ENCODE results near the gene C1S. TPM values are rescaled to one million over a fixed set of nuclear protein-coding genes. Genes with fewer than 3 reads are reported as not detected.
A peak's percentile ranks its signal among the peaks of the same experiment; 100 is the strongest.

C1S gene
- total and polyA plus RNA-seq, 2 of the 4 experiments (the other 2 are of a cell fraction) = 49.6 to 85.4 TPM

GRCh38 chr12:7113389-7113871 is 52.9 kb downstream of the C1S start:
- BruUV-seq (replicated peaks) = no TSS peak
- Histone ChIP-seq H3K9me3 (ENCODE audit: control insufficient read depth, insufficient read depth, low read length) (no peaks in the 10 kb centered on the region), H2BK20ac (ENCODE audit: low read depth, low read length) (no peak overlapping the region), H2AK5ac (ENCODE audit: low read depth, low read length) (peak overlapping the region; percentile 38; the same call in 1 of the 2 replicates), H3K27me3 (ENCODE audit: control insufficient read depth, insufficient read depth, low read length) (no peaks in the 10 kb centered on the region), H2BK15ac (ENCODE audit: low read depth, low read length) (no peak overlapping the region), H4K5ac (ENCODE audit: low read depth, low read length) (no peak overlapping the region), H3K4me1 (ENCODE audit: control insufficient read depth, insufficient read depth, low read length) (peaks cover 5% of the 10 kb centered on the region; the same call in 1 of the 2 replicates), H3K4me3 (ENCODE audit: insufficient read depth, low read depth, low read length) (no peak overlapping the region), H3K56ac (ENCODE audit: extremely low read depth, insufficient read depth, low read length) (no peak overlapping the region), H2AFZ (replicated peaks; ENCODE audit: low read length, poor library complexity) (no peak overlapping the region), H2AK9ac (replicated peaks; ENCODE audit: low read depth, low read length, poor library complexity) (no peak overlapping the region), H3K36me3 (ENCODE audit: control insufficient read depth, insufficient read depth, low read length) (peaks cover 33% of the 10 kb centered on the region), H3K9me1 (ENCODE audit: insufficient read depth, low read length) (no peaks in the 10 kb centered on the region), H3K14ac (replicated peaks; ENCODE audit: low read depth, low read length) (no peak overlapping the region), H3K4me2 (ENCODE audit: low read depth, low read length) (no peak overlapping the region), H3K4ac (ENCODE audit: low read depth, low read length) (no peak overlapping the region), H2BK120ac (ENCODE audit: low read depth, low read length) (no peak overlapping the region), H4K20me1 (ENCODE audit: insufficient read depth, low read length) (no peaks in the 10 kb centered on the region), H4K91ac (ENCODE audit: insufficient read depth, low read depth, low read length) (no peak overlapping the region), H3K79me1 (ENCODE audit: low read depth in 1 of 2, low read length in 2 of 2) (peaks cover 18 to 30% of the 10 kb centered on the region in 2 experiments; a peak in 3 of 4 replicates), H2BK5ac (ENCODE audit: low read depth, low read length, poor library complexity, severe bottlenecking) (no peak overlapping the region), H4K8ac (ENCODE audit: low read depth in 2 of 2, low read length in 2 of 2) (no peak overlapping the region), H3K23ac (ENCODE audit: low read depth, low read length) (no peak overlapping the region), H3K9ac (ENCODE audit: low read depth, low read length) (no peak overlapping the region), H3K18ac (ENCODE audit: low read depth, low read length) (no peak overlapping the region), H3K27ac (ENCODE audit: insufficient read depth, low read length) (no peak overlapping the region)
- TF ChIP-seq RAD21 (IDR thresholded peaks at IDR 0.05; ENCODE audit: low read length) (peak; percentile 68), CEBPB (IDR thresholded peaks at IDR 0.05; ENCODE audit: low read depth, low read length) (no peak), MAZ (IDR thresholded peaks at IDR 0.05; ENCODE audit: borderline replicate concordance, low read depth, low read length) (no peak), RCOR1 (IDR thresholded peaks at IDR 0.05; ENCODE audit: insufficient replicate concordance, low read length) (no peak), MAFK (IDR thresholded peaks at IDR 0.05; ENCODE audit: low read depth, low read length) (no peak), BHLHE40 (IDR thresholded peaks at IDR 0.05; ENCODE audit: low read depth, low read length) (no peak), ELK1 (IDR thresholded peaks at IDR 0.05; ENCODE audit: borderline replicate concordance, low read depth, low read length) (no peak), CTCF (conservative IDR thresholded peaks at IDR 0.05; ENCODE audit: low read depth, low read length) (peak; percentile 78), FOS (IDR thresholded peaks at IDR 0.05; ENCODE audit: low read depth, low read length) (no peak), NFE2L2 (IDR thresholded peaks at IDR 0.05; ENCODE audit: low read depth, low read length) (no peak), USF2 (IDR thresholded peaks at IDR 0.05; ENCODE audit: low read depth, low read length) (no peak), POLR2A (IDR thresholded peaks at IDR 0.05; ENCODE audit: low read depth, low read length) (no peak), MXI1 (IDR thresholded peaks at IDR 0.05; ENCODE audit: borderline replicate concordance, low read depth, low read length) (no peak), RFX5 (IDR thresholded peaks at IDR 0.05; ENCODE audit: low read depth, low read length) (no peak), CHD1 (IDR thresholded peaks at IDR 0.05; ENCODE audit: low read depth, low read length) (no peak), SMC3 (IDR thresholded peaks at IDR 0.05; ENCODE audit: low read depth, low read length) (peak; percentile 68)
- in situ Hi-C loops (cut with MboI; ENCODE audit: low sequenced_read_pairs) (loop anchor here (5.0 to 10.0 kb wide), 2 partner anchors 51 to 169 kb away; partner anchors contain the start of genes C12orf57, C1S and RNU7-1), intact Hi-C loops (cut with micrococcal nuclease) (loop anchor here (1.0 to 5.0 kb wide), 5 partner anchors 31 to 241 kb away; partner anchors contain the start of genes C12orf57, C1S and SPSB2), dilution Hi-C loops (cut with HindIII; ENCODE audit: low sequenced_read_pairs, unreplicated experiment) (no loop called here)
- WGBS, 2 experiments (ENCODE audit: extremely low coverage in 2 of 2, insufficient read length in 1 of 2) = no CpG with 5 or more reads among the region's 5 CpGs
- peak; percentile 53 for ATAC-seq (ENCODE audit: low read depth)
- CTCF ChIA-PET = interaction anchor here (0.6 to 1.8 kb wide), 8 partner anchors 9 to 459 kb away, joined by 3 to 9 read pairs (median 4); partner anchors contain the start of gene C1S
- peak; percentile 44 for DNase-seq
- POLR2A ChIA-PET (ENCODE audit: unreplicated experiment) = interaction anchor here (0.9 to 1.1 kb wide), 2 partner anchors 52 to 199 kb away, joined by 3 to 4 read pairs; partner anchors contain the start of gene ENO2

Measured in IMR-90 (cell line).